ENCODE measurements around the gene MOB3B.

DNA sequence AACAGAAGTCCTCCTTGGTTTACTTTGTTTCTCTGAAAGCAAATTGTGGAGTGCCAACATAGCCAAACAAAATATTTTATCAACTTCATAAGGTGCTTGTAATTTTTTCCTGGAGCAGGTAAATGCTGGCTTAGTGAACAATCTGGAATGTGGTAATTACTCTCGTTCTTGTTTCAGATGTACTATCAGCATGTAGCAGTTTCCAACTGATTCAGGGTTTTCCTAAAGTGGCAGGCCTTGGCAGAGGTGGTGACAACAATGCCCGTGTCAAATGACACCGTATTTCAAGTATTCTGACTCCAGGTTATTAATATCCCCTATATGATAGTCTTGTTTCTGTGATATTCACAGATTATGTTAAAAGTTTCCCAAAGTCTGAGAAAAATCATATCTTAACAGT lies 42.4 kb upstream of the MOB3B start:
- TF ChIP-seq, protein P1, sequence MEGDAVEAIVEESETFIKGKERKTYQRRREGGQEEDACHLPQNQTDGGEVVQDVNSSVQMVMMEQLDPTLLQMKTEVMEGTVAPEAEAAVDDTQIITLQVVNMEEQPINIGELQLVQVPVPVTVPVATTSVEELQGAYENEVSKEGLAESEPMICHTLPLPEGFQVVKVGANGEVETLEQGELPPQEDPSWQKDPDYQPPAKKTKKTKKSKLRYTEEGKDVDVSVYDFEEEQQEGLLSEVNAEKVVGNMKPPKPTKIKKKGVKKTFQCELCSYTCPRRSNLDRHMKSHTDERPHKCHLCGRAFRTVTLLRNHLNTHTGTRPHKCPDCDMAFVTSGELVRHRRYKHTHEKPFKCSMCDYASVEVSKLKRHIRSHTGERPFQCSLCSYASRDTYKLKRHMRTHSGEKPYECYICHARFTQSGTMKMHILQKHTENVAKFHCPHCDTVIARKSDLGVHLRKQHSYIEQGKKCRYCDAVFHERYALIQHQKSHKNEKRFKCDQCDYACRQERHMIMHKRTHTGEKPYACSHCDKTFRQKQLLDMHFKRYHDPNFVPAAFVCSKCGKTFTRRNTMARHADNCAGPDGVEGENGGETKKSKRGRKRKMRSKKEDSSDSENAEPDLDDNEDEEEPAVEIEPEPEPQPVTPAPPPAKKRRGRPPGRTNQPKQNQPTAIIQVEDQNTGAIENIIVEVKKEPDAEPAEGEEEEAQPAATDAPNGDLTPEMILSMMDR (IDR thresholded peaks at IDR 0.05; ENCODE audit: low read depth, low read length, poor library complexity, severe bottlenecking): no peak
- no peak for TF ChIP-seq EZH2phosphoT487 (IDR thresholded peaks at IDR 0.05; ENCODE audit: borderline replicate concordance, low read length)
